NB4 (cell line): ENCODE measurements around the gene CNEP1R1.

ENCODE experiments used
- CTCF ChIP-seq: IDR thresholded peaks from one replicate; pipeline ENCODE4 v1.5.1; 2012; ENCODE audit warnings: low read depth, low read length
- MAX ChIP-seq: IDR thresholded peaks from 2 replicates; pipeline ENCODE4 v1.6.1; 2011; ENCODE audit warnings: low read depth, low read length
- MYC ChIP-seq: IDR thresholded peaks from 2 replicates; pipeline ENCODE4 v1.6.1; 2011; ENCODE audit warnings: low read depth, low read length
- POLR2A ChIP-seq: IDR thresholded peaks from 2 replicates; pipeline ENCODE4 v1.6.1; 2011; ENCODE audit warnings: mild to moderate bottlenecking; ENCODE audit not compliant: insufficient read length; ENCODE audit errors: extremely low read depth

- TF ChIP-seq POLR2A (no peak), CTCF (no peak), MAX (no peak), MYC (no peak)
These were observed 12.8 kb upstream of the CNEP1R1 start for GRCh38 chr16:50012182-50012581.
